ENCODE data around the gene CNGA2.

DNA sequence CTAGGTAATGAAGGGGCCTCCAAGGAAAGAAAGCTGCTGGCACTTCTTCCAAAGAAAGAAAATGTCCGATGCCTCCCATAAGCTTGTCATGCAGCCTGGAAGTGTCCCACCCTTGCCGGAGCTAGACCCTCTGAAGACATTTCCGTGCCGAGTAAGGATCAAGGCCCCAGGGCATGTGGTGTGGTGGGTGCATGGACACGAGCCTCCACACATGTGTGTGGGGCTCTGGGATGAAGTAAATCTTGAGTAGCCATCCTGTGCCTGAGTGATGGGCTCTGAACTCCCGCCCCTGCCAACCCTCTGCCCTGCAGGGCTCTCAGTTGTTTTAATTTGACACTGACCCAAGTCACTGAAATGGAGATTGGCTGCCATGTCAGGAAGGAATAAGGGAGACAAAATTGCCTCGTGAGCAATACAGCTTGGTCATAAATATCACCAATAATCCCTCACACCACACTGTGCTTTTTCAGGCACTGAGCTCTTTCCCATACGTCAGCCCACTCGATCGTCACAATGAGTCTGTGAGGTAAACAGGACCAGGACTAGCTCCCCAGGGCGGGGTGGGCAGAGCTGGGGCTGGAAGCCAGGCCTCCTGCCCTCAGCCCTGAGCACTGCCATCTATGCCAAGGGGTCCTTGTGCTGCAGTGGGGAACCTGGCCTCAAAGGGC lies 24.6 kb downstream of the CNGA2 start:
- no peak for TF ChIP-seq CTCF (IDR thresholded peaks at IDR 0.05; ENCODE audit: low read depth, low read length, poor library complexity, severe bottlenecking)
- TF ChIP-seq EZH2phosphoT487 (IDR thresholded peaks at IDR 0.05; ENCODE audit: borderline replicate concordance, low read length) = no peak

Data from DOHH2 (cell line).